ENCODE data around the gene CAPN9.

DNA sequence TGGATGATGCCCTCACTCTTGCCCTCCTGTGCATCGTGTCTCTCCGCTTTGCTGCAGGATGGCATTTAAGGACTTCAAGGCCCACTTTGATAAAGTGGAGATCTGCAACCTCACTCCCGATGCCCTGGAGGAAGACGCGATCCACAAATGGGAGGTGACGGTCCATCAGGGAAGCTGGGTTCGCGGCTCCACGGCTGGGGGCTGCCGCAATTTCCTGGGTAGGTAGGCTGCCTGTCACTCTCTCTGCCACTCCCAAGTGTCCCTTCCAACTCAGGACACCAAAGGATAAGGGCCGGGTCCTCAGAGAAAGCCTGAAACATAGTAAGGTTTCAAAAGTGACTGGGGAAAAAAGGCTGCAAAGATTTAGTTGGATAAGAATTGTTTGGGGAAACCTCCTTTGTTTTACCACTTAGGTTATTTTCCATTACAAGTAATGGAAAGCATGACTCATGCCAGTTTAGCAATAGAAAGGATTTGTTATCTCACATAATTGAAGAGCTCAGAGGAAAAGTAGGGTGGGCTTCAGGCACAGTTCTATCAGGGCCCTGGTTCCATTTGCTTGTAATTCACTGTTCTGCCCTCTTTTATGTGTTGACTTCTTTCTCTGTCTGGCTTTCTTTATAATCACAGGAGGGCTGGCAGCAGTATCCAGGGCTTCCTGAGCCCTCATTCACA, 31.9 kb downstream of the CAPN9 start:
- TF ChIP-seq EZH2 (IDR thresholded peaks at IDR 0.05; ENCODE audit: borderline replicate concordance, low read depth, low read length, severe bottlenecking): no peak
- TF ChIP-seq, protein P1, sequence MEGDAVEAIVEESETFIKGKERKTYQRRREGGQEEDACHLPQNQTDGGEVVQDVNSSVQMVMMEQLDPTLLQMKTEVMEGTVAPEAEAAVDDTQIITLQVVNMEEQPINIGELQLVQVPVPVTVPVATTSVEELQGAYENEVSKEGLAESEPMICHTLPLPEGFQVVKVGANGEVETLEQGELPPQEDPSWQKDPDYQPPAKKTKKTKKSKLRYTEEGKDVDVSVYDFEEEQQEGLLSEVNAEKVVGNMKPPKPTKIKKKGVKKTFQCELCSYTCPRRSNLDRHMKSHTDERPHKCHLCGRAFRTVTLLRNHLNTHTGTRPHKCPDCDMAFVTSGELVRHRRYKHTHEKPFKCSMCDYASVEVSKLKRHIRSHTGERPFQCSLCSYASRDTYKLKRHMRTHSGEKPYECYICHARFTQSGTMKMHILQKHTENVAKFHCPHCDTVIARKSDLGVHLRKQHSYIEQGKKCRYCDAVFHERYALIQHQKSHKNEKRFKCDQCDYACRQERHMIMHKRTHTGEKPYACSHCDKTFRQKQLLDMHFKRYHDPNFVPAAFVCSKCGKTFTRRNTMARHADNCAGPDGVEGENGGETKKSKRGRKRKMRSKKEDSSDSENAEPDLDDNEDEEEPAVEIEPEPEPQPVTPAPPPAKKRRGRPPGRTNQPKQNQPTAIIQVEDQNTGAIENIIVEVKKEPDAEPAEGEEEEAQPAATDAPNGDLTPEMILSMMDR (IDR thresholded peaks at IDR 0.05; ENCODE audit: borderline replicate concordance, extremely low read depth, low read length, poor library complexity, severe bottlenecking): no peak

Data from DND-41 (cell line).